Neural cell (in vitro differentiated cells): Measurements from ENCODE around the gene PIK3R6. TPM values are rescaled to one million over a fixed set of nuclear protein-coding genes. Genes with fewer than 3 reads are reported as not detected.
A peak's percentile ranks its signal among the peaks of the same experiment; 100 is the strongest.
"Not testable (repeated sequence)": the region's sequence is repeated elsewhere in the genome, so short reads cannot be mapped to it uniquely, and the experiment has no call there.

Experiments
- H2AFZ ChIP-seq: fragments of 200-600, 300-800 bp; sonication (generic), shearing (Covaris generic); 2 replicates; pipeline ENCODE4 v1.6.0; 2014; ENCODE audit warnings: low read depth, mild to moderate bottlenecking, antibody characterized with exemption, low read length, moderate library complexity
- H3F3A ChIP-seq: fragments of 200-600 bp; shearing (Covaris generic); 2 replicates; pipeline ENCODE4 v1.6.1; 2016; ENCODE audit warnings: mild to moderate bottlenecking, moderate library complexity, mixed read lengths, antibody characterized with exemption, low read length; ENCODE audit not compliant: insufficient read depth, poor library complexity, severe bottlenecking
- H3K27ac ChIP-seq: fragments of 200-600, 300-800 bp; sonication (generic), shearing (Covaris generic); 2 replicates; pipeline ENCODE4 v1.5.1; 2014; ENCODE audit warnings: mild to moderate bottlenecking, low read length, moderate library complexity
- H3K27me3 ChIP-seq: fragments of 300-800, 200-600 bp; sonication (generic), shearing (Covaris generic); 2 replicates; pipeline ENCODE4 v1.6.0; 2014; ENCODE audit warnings: mild to moderate bottlenecking, low read depth, low read length, moderate library complexity; ENCODE audit not compliant: insufficient read depth
- H3K36me3 ChIP-seq: fragments of 300-800, 200-600 bp; sonication (generic), shearing (Covaris generic); 2 replicates; pipeline ENCODE4 v1.5.1; 2014; ENCODE audit warnings: mild to moderate bottlenecking, antibody characterized with exemption, low read length, moderate library complexity; ENCODE audit not compliant: insufficient read depth
- H3K4me2 ChIP-seq: fragments of 300-800, 200-600 bp; sonication (generic), shearing (Covaris generic); 2 replicates; pipeline ENCODE4 v1.6.0; 2014; ENCODE audit warnings: mild to moderate bottlenecking, low read length
- H3K4me3 ChIP-seq: fragments of 300-800, 200-600 bp; sonication (generic), shearing (Covaris generic); 2 replicates; pipeline ENCODE4 v1.5.1; 2014; ENCODE audit warnings: mild to moderate bottlenecking, low read length, moderate library complexity
- H3K79me2 ChIP-seq: fragments of 200-600 bp; shearing (Covaris generic); replicated peaks from 2 replicates; pipeline ENCODE4 v1.6.0; 2014; ENCODE audit warnings: mild to moderate bottlenecking, low read length, moderate library complexity; ENCODE audit not compliant: insufficient read depth
- H3K9ac ChIP-seq: fragments of 300-800, 200-600 bp; sonication (generic), shearing (Covaris generic); 2 replicates; pipeline ENCODE4 v1.6.1; 2016; ENCODE audit warnings: mild to moderate bottlenecking, low read length, mixed read lengths
- H3K9me2 ChIP-seq: fragments of 200-600 bp; shearing (Covaris generic); 2 replicates; pipeline ENCODE4 v1.6.1; 2016; ENCODE audit warnings: mild to moderate bottlenecking, low read length, mixed read lengths; ENCODE audit not compliant: insufficient read depth
- H3K9me3 ChIP-seq: fragments of 200-600, 300-800 bp; sonication (generic), shearing (Covaris generic); 2 replicates; pipeline ENCODE4 v1.6.1; 2016; ENCODE audit warnings: mild to moderate bottlenecking, mixed run types, low read length, moderate library complexity, mixed read lengths
- H4K20me1 ChIP-seq: fragments of 200-600 bp; shearing (Covaris generic); 2 replicates; pipeline ENCODE4 v1.6.1; 2016; ENCODE audit warnings: mild to moderate bottlenecking, mixed run types; ENCODE audit not compliant: insufficient read depth
- EP300 ChIP-seq: fragments of 450-650 bp; conservative IDR thresholded peaks from 2 replicates; pipeline ENCODE4 v1.6.1; 2014; ENCODE audit warnings: antibody characterized with exemption, mild to moderate bottlenecking, moderate library complexity; ENCODE audit not compliant: poor library complexity, severe bottlenecking
- EZH2 ChIP-seq: fragments of 200-600, 300-800 bp; shearing (Covaris generic), sonication (generic); IDR thresholded peaks from 2 replicates; pipeline ENCODE4 v1.6.1; 2014; ENCODE audit warnings: antibody characterized with exemption, low read length, borderline replicate concordance, mild to moderate bottlenecking; ENCODE audit not compliant: insufficient read depth, poor library complexity, severe bottlenecking
- MXI1 ChIP-seq: fragments of 450-650 bp; conservative IDR thresholded peaks from 2 replicates; pipeline ENCODE4 v1.6.1; 2014; ENCODE audit warnings: antibody characterized with exemption, mild to moderate bottlenecking; ENCODE audit not compliant: poor library complexity, severe bottlenecking
- POLR2AphosphoS5 ChIP-seq: IDR thresholded peaks from 2 replicates; pipeline ENCODE4 v1.6.1; 2012
- RAD21 ChIP-seq: fragments of 450-650 bp; conservative IDR thresholded peaks from 2 replicates; pipeline ENCODE4 v1.6.1; 2014; ENCODE audit warnings: antibody characterized with exemption, mild to moderate bottlenecking, moderate library complexity
- REST ChIP-seq: IDR thresholded peaks from 2 replicates; pipeline ENCODE4 v1.6.1; 2012; ENCODE audit warnings: borderline replicate concordance
- SMC3 ChIP-seq: fragments of 450-650 bp; conservative IDR thresholded peaks from 2 replicates; pipeline ENCODE4 v1.6.1; 2014; ENCODE audit warnings: antibody characterized with exemption, mild to moderate bottlenecking, moderate library complexity; ENCODE audit not compliant: poor library complexity
- TAF1 ChIP-seq: IDR thresholded peaks from 2 replicates; pipeline ENCODE4 v1.6.1; 2012; ENCODE audit warnings: low read depth
- polyA plus RNA-seq: library from polyadenylated mRNA; depleted of rRNA; stranded (reverse); fragments of >200 nt; gene quantifications from 2 replicates; pipeline ENCODE4 v1.2.3, GENCODE V29; 2014
- TF ChIP-seq, protein P1 (sequence below): fragments of 450-650 bp; IDR thresholded peaks from 2 replicates; pipeline ENCODE4 v1.5.1; 2014; ENCODE audit warnings: antibody characterized with exemption, mild to moderate bottlenecking, moderate library complexity; ENCODE audit not compliant: poor library complexity, severe bottlenecking

The PIK3R6 gene
- polyA plus RNA-seq, 1 donor from 2014 or later: not detected

GRCh38 chr17:8857919-8858318 lies 9.6 kb downstream of the PIK3R6 start:
- Histone ChIP-seq H3K36me3 (no peaks in the 10 kb centered on the region), H3K9me3 (no peaks in the 10 kb centered on the region), H3K79me2 (no peaks in the 10 kb centered on the region), H3K9me2 (no peaks in the 10 kb centered on the region), H3K27me3 (no peaks in the 10 kb centered on the region), H3F3A (no peaks in the 10 kb centered on the region), H3K27ac (no peak overlapping the region), H3K4me2 (no peak overlapping the region), H3K4me3 (no peak overlapping the region), H2AFZ (no peak overlapping the region), H3K9ac (no peak overlapping the region), H4K20me1 (no peaks in the 10 kb centered on the region)
- no peak for TF ChIP-seq EZH2
- no peak for TF ChIP-seq RAD21
- no peak for TF ChIP-seq SMC3
- no peak for TF ChIP-seq POLR2AphosphoS5
- TF ChIP-seq, protein P1, sequence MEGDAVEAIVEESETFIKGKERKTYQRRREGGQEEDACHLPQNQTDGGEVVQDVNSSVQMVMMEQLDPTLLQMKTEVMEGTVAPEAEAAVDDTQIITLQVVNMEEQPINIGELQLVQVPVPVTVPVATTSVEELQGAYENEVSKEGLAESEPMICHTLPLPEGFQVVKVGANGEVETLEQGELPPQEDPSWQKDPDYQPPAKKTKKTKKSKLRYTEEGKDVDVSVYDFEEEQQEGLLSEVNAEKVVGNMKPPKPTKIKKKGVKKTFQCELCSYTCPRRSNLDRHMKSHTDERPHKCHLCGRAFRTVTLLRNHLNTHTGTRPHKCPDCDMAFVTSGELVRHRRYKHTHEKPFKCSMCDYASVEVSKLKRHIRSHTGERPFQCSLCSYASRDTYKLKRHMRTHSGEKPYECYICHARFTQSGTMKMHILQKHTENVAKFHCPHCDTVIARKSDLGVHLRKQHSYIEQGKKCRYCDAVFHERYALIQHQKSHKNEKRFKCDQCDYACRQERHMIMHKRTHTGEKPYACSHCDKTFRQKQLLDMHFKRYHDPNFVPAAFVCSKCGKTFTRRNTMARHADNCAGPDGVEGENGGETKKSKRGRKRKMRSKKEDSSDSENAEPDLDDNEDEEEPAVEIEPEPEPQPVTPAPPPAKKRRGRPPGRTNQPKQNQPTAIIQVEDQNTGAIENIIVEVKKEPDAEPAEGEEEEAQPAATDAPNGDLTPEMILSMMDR: no peak
- no peak for TF ChIP-seq EP300
- no peak for TF ChIP-seq MXI1
- no peak for TF ChIP-seq REST

DNA sequence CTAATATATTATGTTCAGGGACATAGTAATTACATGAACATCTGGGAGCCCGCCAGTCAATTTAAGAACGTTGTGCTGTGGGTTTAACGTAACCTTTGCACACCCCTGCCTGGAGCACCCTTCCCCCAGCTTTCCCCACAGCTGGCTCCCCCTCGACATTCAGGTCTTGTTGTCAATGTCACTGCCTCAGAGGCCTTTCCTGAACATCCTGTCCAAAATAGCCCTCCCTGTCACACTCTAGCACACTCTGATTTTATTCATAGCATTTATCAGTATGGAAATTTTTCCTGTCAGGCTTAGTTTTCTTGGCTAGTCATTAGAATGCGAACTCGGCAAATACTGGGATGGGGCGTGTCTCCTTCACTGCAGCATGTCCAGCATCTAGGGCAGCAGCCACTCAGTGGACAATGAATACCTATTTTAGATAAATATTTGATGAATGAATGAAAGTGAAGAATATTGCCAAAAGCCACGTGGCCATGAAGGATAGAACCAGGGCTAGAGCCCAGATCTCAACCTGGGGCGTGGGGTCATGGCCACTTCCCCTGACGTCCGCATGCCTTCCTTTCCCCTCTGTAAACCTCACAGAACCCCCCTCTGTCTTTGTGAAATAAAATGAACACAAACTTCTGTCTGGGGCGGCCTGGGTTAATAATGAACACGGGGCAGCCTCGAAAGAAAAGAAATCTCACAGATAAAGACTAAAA lies 10.5 kb downstream of the PIK3R6 start:
- Histone ChIP-seq H3K9ac (no peak overlapping the region), H3F3A (no peaks in the 10 kb centered on the region), H3K4me2 (peak overlapping the region; percentile 10), H2AFZ (no peak overlapping the region), H3K27ac (no peak overlapping the region), H3K9me3 (no peaks in the 10 kb centered on the region), H3K4me3 (no peak overlapping the region), H3K36me3 (no peaks in the 10 kb centered on the region), H3K27me3 (no peaks in the 10 kb centered on the region), H3K79me2 (no peaks in the 10 kb centered on the region), H4K20me1 (no peaks in the 10 kb centered on the region), H3K9me2 (no peaks in the 10 kb centered on the region)
- no peak for TF ChIP-seq TAF1

GRCh38 chr17:8856205-8856603 lies 11.3 kb downstream of the PIK3R6 start:
- H3K79me2 ChIP-seq, H4K20me1 ChIP-seq, H3K9ac ChIP-seq, H3K4me3 ChIP-seq, H3K27ac ChIP-seq, H3K9me3 ChIP-seq, H3K27me3 ChIP-seq, H3F3A ChIP-seq, H2AFZ ChIP-seq, H3K9me2 ChIP-seq, H3K4me2 ChIP-seq, H3K36me3 ChIP-seq: not testable (repeated sequence)
